WERI-Rb-1 (cell line): ENCODE measurements around the gene PHRF1.

Experiments
- DNase-seq: peaks from one replicate; pipeline ENCODE4 v3.0.0-alpha.2; 2020
- H3K27ac ChIP-seq: fragments of 250-450 bp; sonication (Bioruptor Pico); 2 replicates; pipeline ENCODE4 v1.5.1; 2020; ENCODE audit warnings: mild to moderate bottlenecking, moderate library complexity
- H3K27me3 ChIP-seq: fragments of 250-450 bp; sonication (Bioruptor Pico); 2 replicates; pipeline ENCODE4 v1.5.1; 2021; ENCODE audit warnings: mild to moderate bottlenecking, low read depth, moderate library complexity; ENCODE audit not compliant: insufficient read depth, severe bottlenecking
- H3K36me3 ChIP-seq: fragments of 250-450 bp; sonication (Bioruptor Pico); 2 replicates; pipeline ENCODE4 v1.5.1; 2020; ENCODE audit warnings: mild to moderate bottlenecking, moderate library complexity
- H3K4me3 ChIP-seq: 2 replicates; pipeline ENCODE4 v1.5.1; 2011; ENCODE audit warnings: low read depth, mild to moderate bottlenecking, control low read depth, low read length
- H3K9me3 ChIP-seq: fragments of 250-450 bp; sonication (Bioruptor Pico); 2 replicates; pipeline ENCODE4 v1.5.1; 2021; ENCODE audit warnings: mild to moderate bottlenecking, moderate library complexity; ENCODE audit not compliant: severe bottlenecking
- CTCF ChIP-seq: IDR thresholded peaks from 2 replicates; pipeline ENCODE4 v1.5.1; 2011; ENCODE audit warnings: low read depth, mild to moderate bottlenecking, control low read depth, inconsistent platforms, low read length

Gene PHRF1

DNA sequence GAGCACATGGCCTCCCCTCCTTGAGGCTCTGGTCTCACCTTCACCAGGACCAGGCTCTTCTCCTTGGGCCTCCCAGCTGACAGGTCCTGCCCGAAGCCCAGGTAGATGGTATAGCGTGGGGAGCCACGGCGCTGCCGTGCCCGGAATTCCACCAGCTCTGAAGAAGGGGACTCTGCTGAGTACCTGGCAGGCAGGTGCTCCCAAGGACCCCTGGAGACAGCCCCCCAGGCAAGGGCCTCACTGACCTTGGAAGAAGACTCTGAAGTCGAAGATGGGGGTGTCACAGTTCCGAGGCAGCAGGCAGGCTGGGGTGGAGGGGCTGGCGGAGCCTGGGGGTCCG lies 36.7 kb downstream of the PHRF1 start:
- DNase-seq, result no peak
- Histone ChIP-seq H3K4me3 (no peak overlapping the region), H3K27ac (peak overlapping the region; percentile 75), H3K36me3 (peaks cover 64% of the 10 kb centered on the region), H3K9me3 (no peaks in the 10 kb centered on the region), H3K27me3 (no peaks in the 10 kb centered on the region)
- TF ChIP-seq CTCF, result no peak

DNA sequence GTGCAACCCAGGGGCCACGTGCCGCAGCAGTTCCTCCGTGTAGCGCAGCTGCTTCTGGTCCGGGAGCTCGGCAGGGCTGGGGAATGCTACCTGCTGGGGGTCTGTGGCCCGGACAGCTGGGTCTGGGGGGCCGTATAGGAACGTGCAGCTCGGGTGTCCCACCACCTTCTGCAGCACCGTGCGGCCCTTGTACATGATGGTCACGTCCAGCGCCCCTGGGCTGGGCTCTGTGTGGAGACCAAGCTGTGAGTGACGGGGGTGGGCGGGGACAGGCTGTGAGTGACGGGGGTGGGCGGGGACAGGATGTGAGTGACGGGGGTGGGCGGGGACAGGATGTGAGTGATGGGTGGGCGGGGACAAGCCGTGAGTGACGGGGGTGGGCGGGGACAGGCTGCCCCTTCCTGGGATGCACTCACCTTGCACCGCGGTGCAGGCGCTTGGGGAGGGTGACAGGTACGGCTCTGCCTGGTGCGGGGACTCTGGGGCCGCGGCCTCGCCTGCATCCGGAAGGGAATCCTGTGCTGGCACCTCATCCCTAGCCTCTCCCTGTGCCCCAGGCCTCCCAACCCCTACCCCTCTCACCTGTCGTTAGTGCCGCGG lies 37.2 kb downstream of the PHRF1 start:
- Histone ChIP-seq H3K4me3 (no peak overlapping the region), H3K36me3 (peaks cover 59% of the 10 kb centered on the region)
- peak; percentile 81 for DNase-seq

GRCh38 chr11:614021-614622 lies 37.9 kb downstream of the PHRF1 start:
- no peak overlapping the region for H3K27ac ChIP-seq
- peak; percentile 7 for DNase-seq
- no peak overlapping the region for H3K4me3 ChIP-seq
- H3K9me3 ChIP-seq, result no peaks in the 10 kb centered on the region
- peaks cover 52% of the 10 kb centered on the region for H3K36me3 ChIP-seq
- TF ChIP-seq CTCF, result no peak
- H3K27me3 ChIP-seq, result no peaks in the 10 kb centered on the region

More for the DNA sequence above, 37.2 kb downstream of the PHRF1 start:
- no peak for TF ChIP-seq CTCF
- Histone ChIP-seq H3K9me3 (no peaks in the 10 kb centered on the region), H3K27me3 (no peaks in the 10 kb centered on the region), H3K27ac (peak overlapping the region; percentile 75)

DNA sequence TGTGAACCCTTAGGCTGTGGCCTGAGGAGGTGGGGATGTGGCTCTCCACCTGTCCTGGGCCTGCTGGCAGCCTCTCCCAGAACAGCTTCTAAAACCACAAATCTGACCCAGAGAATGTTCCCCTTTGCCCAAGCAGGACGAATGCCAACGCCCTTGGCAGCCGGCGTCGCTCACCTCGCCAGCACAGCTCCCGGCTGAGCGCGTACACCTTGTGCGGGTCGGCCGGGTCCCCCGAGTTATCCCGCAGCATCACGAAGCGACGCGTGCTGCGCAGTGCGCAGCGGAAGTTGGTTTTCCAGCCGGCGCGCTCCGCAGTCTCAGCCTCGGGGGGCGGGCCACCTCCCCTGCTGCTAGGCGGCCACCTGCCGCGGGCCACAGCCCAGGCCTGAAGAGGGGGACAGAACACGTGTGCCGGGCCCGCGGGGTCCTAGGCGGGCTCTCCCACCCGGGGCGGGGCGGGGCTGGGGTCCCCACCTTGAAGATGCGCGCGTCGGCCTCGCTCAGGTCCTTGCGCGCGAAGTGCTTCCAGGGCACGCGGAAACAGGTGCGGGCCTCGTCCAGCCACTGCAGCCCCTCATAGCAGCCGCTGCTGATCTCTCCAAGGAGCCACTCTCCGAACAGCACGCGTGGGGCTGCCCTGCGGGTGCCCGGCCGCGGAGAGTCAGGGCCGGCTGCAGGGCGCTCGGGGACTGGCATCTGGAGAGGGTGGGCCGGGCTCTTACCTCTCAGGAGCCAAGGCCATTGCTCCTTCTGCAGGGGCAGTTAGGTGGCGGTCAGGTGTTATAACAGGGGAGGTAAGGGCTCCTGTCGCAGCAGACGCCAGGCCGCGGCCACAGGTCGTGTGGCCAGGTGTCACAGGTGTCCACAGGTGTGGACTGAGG lies 38.6 kb downstream of the PHRF1 start:
- TF ChIP-seq CTCF, result no peak
- Histone ChIP-seq H3K36me3 (peaks cover 45% of the 10 kb centered on the region), H3K4me3 (peak overlapping the region; percentile 53), H3K9me3 (no peaks in the 10 kb centered on the region), H3K27ac (peak overlapping the region; percentile 84), H3K27me3 (no peaks in the 10 kb centered on the region)
- peak; percentile 5 for DNase-seq

GRCh38 chr11:615504-616319 lies 39.4 kb downstream of the PHRF1 start, which contains the start of gene IRF7:
TSS of gene IRF7 (minus strand) at chr11:615950. CDS start at chr11:615364, 586 bp downstream.
- peak; percentile 82 for DNase-seq
- H3K9me3 ChIP-seq, result no peaks in the 10 kb centered on the region
- peaks cover 36% of the 10 kb centered on the region for H3K36me3 ChIP-seq
- H3K27me3 ChIP-seq, result no peaks in the 10 kb centered on the region
- H3K4me3 ChIP-seq, result peak within 1 kb of the TSS; percentile 53
- peak within 1 kb of the TSS; percentile 84 for H3K27ac ChIP-seq
- no peak for TF ChIP-seq CTCF
